Measurements from ENCODE around the gene GNG7. TPM values are rescaled to one million over a fixed set of nuclear protein-coding genes. Genes with fewer than 3 reads are reported as not detected.

Gene GNG7
- total RNA-seq, 1 experiment from 2014 or later = 7.7 TPM

GRCh38 chr19:2726160-2726855 lies 23.8 kb upstream of the GNG7 start:
- H3K4me3 Mint-ChIP-seq = no peak overlapping the region
- no peak overlapping the region for H2AK5ac ChIP-seq (ENCODE audit: insufficient read length, low read length)
- H3K27ac ChIP-seq (ENCODE audit: insufficient read length, low read depth, low read length) = no peak overlapping the region
- H3K27me3 Mint-ChIP-seq (ENCODE audit: low read depth) = peaks cover 54% of the 10 kb centered on the region
- no peak overlapping the region for H3K18ac ChIP-seq (ENCODE audit: insufficient read length, low read depth, low read length)
- H3K14ac ChIP-seq (ENCODE audit: insufficient read depth, low read length) = no peak overlapping the region; the same call in 1 of the 2 replicates
- no peak overlapping the region for H3K9ac ChIP-seq (ENCODE audit: extremely low read depth, insufficient read length, low read length)
- H3K56ac ChIP-seq (ENCODE audit: insufficient read length, low read depth, low read length) = no peak overlapping the region
- peaks cover 3 to 14% of the 10 kb centered on the region in 2 experiments for H3K4me1 Mint-ChIP-seq
- H3K4me1 ChIP-seq (ENCODE audit: insufficient read depth, low read length) = no peaks in the 10 kb centered on the region; the same call in 1 of the 2 replicates
- no peak overlapping the region for H2AFZ ChIP-seq (ENCODE audit: low read length)
- H2BK15ac ChIP-seq (ENCODE audit: low read depth, low read length) = no peak overlapping the region
- H3T11ph ChIP-seq (ENCODE audit: low read length) = no peak overlapping the region
- H3K79me2 ChIP-seq (ENCODE audit: insufficient read depth, low read length) = no peaks in the 10 kb centered on the region
- H3K27ac Mint-ChIP-seq = no peak overlapping the region
- H3K9me3 ChIP-seq (ENCODE audit: control insufficient read depth, low read depth, low read length) = no peaks in the 10 kb centered on the region
- H3K9me3 Mint-ChIP-seq = no peaks in the 10 kb centered on the region
- H2BK20ac ChIP-seq (ENCODE audit: low read depth, low read length, poor library complexity, severe bottlenecking) = no peak overlapping the region
- no peak overlapping the region for H3K23ac ChIP-seq (ENCODE audit: insufficient read length, low read depth, low read length)
- H4K91ac ChIP-seq (ENCODE audit: insufficient read length, low read depth, low read length) = no peak overlapping the region
- no peak overlapping the region for H4K5ac ChIP-seq (ENCODE audit: insufficient read length, low read depth, low read length)
- H2BK12ac ChIP-seq (ENCODE audit: insufficient read length, low read depth, low read length) = no peak overlapping the region
- no peak overlapping the region for H3K4ac ChIP-seq (ENCODE audit: low read depth, low read length)
- H3K23me2 ChIP-seq (ENCODE audit: insufficient read length, low read depth, low read length, poor library complexity, severe bottlenecking) = no peaks in the 10 kb centered on the region
- H3K36me3 Mint-ChIP-seq (ENCODE audit: insufficient read depth in 1 of 3, low read depth in 3 of 3) = no peaks in the 10 kb centered on the region
- no peak overlapping the region for H3K4me2 ChIP-seq (ENCODE audit: insufficient read depth, insufficient read length, low read length)
- no peak overlapping the region for H2BK5ac ChIP-seq (ENCODE audit: insufficient read length, low read length)
- peaks cover 3% of the 10 kb centered on the region for H4K20me1 ChIP-seq (ENCODE audit: control insufficient read depth, insufficient read depth, insufficient read length)
- no peak overlapping the region for H4K8ac ChIP-seq (replicated peaks; ENCODE audit: insufficient read length, low read depth, low read length)
- H3K27me3 ChIP-seq (ENCODE audit: insufficient read depth, low read length) = no peaks in the 10 kb centered on the region
- H3K79me1 ChIP-seq (ENCODE audit: insufficient read depth, low read depth, low read length, poor library complexity, severe bottlenecking) = no peaks in the 10 kb centered on the region
- TF ChIP-seq, protein P1, sequence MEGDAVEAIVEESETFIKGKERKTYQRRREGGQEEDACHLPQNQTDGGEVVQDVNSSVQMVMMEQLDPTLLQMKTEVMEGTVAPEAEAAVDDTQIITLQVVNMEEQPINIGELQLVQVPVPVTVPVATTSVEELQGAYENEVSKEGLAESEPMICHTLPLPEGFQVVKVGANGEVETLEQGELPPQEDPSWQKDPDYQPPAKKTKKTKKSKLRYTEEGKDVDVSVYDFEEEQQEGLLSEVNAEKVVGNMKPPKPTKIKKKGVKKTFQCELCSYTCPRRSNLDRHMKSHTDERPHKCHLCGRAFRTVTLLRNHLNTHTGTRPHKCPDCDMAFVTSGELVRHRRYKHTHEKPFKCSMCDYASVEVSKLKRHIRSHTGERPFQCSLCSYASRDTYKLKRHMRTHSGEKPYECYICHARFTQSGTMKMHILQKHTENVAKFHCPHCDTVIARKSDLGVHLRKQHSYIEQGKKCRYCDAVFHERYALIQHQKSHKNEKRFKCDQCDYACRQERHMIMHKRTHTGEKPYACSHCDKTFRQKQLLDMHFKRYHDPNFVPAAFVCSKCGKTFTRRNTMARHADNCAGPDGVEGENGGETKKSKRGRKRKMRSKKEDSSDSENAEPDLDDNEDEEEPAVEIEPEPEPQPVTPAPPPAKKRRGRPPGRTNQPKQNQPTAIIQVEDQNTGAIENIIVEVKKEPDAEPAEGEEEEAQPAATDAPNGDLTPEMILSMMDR (conservative IDR thresholded peaks at IDR 0.05) = no peak
- no peak overlapping the region for H2BK120ac ChIP-seq (ENCODE audit: low read depth, low read length, poor library complexity, severe bottlenecking)
- no peak for DNase-seq
- WGBS (ENCODE audit: extremely low coverage, insufficient read length, low lambda C conversion rate) = no CpG with 5 or more reads among the region's 15 CpGs
